AG09319 (cell line): ENCODE data around the gene SLC25A11.
A peak's percentile ranks its signal among the peaks of the same experiment; 100 is the strongest.

Experiments
- DNase-seq: peaks from one replicate; pipeline ENCODE4 v3.0.0-alpha.2; 2010; ENCODE audit warnings: low read depth; ENCODE audit errors: extremely low read depth
- TF ChIP-seq, protein P1 (sequence below): IDR thresholded peaks from 2 replicates; pipeline ENCODE4 v1.5.1; 2011; ENCODE audit warnings: low read depth, mild to moderate bottlenecking, inconsistent platforms, low read length, moderate library complexity

Gene SLC25A11

GRCh38 chr17:4947010-4947410 lies 7.2 kb upstream of the SLC25A11 start:
- no peak for DNase-seq
- TF ChIP-seq, protein P1, sequence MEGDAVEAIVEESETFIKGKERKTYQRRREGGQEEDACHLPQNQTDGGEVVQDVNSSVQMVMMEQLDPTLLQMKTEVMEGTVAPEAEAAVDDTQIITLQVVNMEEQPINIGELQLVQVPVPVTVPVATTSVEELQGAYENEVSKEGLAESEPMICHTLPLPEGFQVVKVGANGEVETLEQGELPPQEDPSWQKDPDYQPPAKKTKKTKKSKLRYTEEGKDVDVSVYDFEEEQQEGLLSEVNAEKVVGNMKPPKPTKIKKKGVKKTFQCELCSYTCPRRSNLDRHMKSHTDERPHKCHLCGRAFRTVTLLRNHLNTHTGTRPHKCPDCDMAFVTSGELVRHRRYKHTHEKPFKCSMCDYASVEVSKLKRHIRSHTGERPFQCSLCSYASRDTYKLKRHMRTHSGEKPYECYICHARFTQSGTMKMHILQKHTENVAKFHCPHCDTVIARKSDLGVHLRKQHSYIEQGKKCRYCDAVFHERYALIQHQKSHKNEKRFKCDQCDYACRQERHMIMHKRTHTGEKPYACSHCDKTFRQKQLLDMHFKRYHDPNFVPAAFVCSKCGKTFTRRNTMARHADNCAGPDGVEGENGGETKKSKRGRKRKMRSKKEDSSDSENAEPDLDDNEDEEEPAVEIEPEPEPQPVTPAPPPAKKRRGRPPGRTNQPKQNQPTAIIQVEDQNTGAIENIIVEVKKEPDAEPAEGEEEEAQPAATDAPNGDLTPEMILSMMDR, result no peak

DNA sequence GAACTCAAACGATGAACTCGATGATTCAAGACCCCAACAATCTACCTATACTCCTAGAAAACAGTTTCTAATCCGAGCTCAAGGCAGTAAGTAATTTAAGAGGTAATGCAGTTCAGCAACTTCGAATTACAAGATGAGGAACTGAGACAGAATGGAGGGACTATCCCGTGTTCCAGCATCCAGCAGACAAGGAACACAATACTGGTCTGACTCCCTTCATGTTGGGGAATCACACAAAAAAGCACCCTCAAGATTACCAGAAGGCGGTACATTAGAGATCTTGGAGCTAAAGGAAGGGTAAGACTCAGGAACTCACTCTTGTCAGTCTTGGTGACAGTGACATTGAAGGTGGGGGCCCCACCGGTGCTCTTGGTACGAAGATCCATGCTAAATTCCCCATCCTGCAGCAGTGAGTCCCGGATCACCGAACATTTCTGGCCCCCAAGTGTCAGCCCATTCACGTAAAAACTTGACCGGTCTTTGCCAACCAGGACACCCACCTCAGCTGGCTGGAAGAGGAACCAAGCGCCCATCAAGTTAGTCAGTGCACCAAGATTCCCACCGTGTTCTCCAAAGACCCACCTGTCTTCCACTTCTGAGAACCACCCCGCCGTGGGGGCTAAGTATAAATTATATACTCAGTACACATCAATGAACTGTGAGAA lies 6.6 kb upstream of the SLC25A11 start:
- TF ChIP-seq, protein P1, result no peak
- no peak for DNase-seq

DNA sequence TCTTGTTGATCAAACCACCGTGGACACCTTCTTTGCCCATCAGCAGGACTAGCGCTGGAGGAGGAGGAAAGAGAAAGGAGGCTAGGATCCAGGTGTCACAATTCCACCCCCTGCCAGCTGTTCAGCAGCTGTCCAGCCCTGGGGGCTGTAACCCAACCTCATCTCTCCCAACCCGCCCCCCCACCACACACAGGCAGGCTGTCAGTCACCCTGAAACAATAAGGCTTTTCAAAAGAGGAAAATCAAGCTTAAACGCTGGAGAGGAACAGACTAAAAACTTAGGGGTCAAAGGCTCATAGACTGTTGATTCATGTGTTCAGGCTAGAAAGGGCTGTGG lies 6.1 kb upstream of the SLC25A11 start:
- TF ChIP-seq, protein P1, result no peak
- DNase-seq, result no peak

DNA sequence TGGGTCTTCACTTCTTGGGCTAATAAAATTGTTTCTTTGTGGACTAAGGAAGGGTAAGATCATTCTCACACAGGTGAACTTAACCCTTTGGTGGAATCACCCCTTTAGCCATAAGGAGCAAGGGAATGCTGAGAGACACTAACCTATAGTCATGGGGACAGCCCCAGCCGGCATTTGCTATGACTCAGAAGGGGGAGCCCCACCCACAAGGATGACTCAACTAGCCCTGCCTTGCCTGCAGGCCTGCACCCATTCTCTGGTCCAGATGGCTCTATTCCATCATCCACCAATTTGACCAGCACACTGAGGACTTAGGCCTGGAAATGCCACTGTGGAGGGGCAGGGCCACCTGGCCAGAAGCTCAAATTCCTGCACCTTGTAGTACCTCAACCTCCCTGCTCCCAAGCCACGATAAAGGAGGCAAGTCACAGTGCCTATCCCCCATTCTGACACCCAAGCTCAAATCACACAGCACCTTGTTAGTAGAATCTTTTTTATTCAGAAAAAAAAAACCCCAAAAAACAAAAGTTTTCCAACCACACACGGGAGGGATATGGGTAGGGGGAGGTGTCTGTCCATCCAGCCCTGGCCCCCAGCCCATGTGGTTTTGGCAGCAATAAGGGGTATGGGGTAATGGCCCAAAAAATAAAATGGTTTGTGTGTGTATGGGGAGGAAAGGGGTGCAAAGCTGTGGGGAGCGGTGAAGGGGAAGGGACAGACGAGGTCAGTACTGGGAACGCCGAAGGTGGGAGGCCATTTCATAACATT lies 5.5 kb upstream of the SLC25A11 start:
- TF ChIP-seq, protein P1, result no peak
- peak; percentile 68 for DNase-seq

DNA sequence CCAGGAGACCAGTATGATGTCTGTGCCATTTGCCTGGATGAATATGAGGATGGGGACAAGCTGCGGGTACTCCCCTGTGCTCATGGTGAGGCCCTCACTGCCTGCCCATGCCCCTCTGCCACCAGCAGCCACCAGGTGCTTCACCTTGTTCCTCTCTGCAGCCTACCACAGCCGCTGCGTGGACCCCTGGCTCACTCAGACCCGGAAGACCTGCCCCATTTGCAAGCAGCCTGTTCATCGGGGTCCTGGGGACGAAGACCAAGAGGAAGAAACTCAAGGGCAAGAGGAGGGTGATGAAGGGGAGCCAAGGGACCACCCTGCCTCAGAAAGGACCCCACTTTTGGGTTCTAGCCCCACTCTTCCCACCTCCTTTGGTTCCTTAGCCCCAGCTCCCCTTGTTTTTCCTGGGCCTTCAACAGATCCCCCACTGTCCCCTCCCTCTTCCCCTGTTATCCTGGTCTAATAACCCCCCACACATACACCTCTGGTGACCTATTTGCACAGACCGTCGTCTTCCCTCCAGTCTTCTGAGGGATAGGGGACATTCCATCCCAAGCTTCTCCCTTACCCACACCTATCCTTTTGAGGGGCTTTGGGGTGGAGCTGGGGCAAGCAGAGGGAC lies 4.8 kb upstream of the SLC25A11 start:
- TF ChIP-seq, protein P1, result no peak
- no peak for DNase-seq

DNA sequence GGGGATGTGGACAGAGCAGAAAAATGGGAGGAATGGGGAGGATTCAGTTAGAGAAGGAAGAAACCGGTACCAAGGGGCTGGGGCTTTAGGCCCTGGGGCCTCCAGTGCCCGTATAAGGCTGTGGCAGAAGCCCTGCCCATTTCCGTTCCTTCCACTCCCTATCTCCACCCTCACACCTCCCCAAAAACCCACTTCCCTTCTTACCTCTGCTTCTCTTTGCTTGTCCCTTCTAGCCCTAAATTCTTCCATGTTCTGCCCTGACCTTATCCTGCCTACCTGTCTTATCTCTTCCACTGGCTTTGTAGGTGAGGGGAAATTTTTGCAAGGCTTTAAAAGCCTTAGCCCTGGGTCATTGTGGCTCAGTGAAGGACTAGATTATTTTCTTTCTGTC lies 4.3 kb upstream of the SLC25A11 start:
- TF ChIP-seq, protein P1, result no peak
- DNase-seq, result no peak

DNA sequence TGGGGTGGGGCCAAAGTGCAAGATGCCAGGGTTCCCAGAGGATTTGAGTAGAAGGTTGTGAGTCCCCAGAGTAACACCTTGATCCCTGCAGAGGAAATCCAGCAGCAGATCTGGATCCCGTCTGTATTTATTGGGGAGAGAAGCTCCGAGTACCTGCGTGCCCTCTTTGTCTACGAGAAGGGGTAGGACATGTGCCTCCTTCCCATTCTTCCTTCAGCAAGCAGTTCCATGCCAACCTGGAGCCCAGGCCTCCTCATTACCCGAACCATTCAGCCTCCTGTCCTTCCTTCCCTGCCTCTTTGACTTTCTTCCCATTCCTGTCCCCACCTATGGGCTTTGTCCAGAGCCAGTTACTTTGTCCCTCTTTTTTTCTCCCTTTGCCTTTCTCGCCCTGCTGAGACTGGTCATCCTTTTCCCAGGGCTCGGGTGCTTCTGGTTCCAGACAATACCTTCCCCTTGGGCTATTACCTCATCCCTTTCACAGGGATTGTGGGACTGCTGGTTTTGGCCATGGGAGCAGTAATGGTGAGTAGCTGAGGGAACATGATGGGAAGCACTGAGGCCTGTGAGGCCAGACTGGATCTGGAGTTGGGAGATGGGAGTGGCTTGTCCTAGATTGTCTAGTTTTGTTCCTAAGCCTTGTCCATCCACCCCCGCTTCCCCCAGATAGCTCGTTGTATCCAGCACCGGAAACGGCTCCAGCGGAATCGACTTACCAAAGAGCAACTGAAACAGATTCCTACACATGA lies 3.1 kb upstream of the SLC25A11 start:
- no peak for DNase-seq
- TF ChIP-seq, protein P1, result no peak
